ENCODE data around the gene NACA2. TPM values are rescaled to one million over a fixed set of nuclear protein-coding genes. Genes with fewer than 3 reads are reported as not detected.

NACA2 gene
- total RNA-seq, 4 donors from 2014 or later = not detected

DNA sequence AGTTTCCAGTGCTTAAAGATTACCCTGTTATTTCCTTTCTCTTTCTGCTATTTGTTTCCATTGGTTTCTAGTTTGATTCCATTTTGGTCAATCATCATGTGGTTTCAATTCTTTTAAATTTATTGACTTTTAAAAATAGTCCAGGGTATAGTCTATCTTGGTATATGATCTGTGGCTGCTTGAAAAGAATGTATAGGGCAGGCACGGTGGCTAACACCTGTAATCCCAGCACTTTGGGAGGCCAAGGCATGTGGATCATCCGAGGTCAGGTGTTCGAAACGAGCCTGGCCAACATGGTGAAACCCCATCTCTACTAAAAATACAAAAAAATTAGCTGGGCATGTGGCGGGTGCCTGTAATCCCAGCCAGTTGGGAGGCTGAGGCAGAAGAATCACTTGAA, 34.5 kb upstream of the NACA2 start:
- Histone ChIP-seq H3K27ac (no peak overlapping the region), H3K27me3 (peaks cover 0 to 13% (median 0%) of the 10 kb centered on the region in 4 donors), H3K4me1 (no peaks in the 10 kb centered on the region), H3K4me3 (no peak overlapping the region), H3K36me3 (no peaks in the 10 kb centered on the region), H3K9me3 (peaks cover 0 to 3% (median 0%) of the 10 kb centered on the region in 3 donors)
- DNase-seq = no peak
- intact Hi-C loops (cut with DNase I) = no loop called here
- TF ChIP-seq, protein P1, sequence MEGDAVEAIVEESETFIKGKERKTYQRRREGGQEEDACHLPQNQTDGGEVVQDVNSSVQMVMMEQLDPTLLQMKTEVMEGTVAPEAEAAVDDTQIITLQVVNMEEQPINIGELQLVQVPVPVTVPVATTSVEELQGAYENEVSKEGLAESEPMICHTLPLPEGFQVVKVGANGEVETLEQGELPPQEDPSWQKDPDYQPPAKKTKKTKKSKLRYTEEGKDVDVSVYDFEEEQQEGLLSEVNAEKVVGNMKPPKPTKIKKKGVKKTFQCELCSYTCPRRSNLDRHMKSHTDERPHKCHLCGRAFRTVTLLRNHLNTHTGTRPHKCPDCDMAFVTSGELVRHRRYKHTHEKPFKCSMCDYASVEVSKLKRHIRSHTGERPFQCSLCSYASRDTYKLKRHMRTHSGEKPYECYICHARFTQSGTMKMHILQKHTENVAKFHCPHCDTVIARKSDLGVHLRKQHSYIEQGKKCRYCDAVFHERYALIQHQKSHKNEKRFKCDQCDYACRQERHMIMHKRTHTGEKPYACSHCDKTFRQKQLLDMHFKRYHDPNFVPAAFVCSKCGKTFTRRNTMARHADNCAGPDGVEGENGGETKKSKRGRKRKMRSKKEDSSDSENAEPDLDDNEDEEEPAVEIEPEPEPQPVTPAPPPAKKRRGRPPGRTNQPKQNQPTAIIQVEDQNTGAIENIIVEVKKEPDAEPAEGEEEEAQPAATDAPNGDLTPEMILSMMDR (IDR thresholded peaks at IDR 0.05) = no peak
- no peak for TF ChIP-seq POLR2A (IDR thresholded peaks at IDR 0.05)
- WGBS, 2 donors = 71 to 73% methylated on average over 2 to 4 of the region's 5 CpGs

DNA sequence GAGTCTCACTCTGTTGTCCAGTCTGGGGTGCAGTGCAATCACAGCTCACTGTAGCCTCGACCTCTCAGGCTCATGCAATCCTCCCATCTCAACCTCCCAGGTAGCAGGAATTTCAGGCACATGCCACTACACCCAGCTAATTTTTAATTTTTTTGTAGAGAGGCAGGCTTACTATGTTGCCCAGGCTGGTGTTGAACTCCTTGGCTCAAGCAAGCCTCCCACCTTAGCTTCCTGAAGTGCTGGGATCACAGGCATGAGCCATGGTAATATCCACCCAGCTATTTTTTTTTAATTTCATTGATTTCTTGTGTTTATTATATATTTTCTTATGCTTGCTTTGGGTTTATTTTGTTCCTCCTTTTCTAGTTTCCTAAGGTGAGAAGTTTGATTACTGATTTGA, 33.9 kb upstream of the NACA2 start:
- DNase-seq = no peak
- TF ChIP-seq, protein P1 (IDR thresholded peaks at IDR 0.05) = no peak
- TF ChIP-seq POLR2A (IDR thresholded peaks at IDR 0.05) = no peak
- WGBS, 2 donors = 50 to 100% methylated on average over 1 of the region's 1 CpG
- intact Hi-C loops (cut with DNase I) = no loop called here
- no peaks in the 10 kb centered on the region for H3K36me3 ChIP-seq
- no peak overlapping the region for H3K4me3 ChIP-seq
- peaks cover 0 to 8% (median 0%) of the 10 kb centered on the region in 4 donors for H3K27me3 ChIP-seq
- no peak overlapping the region for H3K27ac ChIP-seq
- H3K9me3 ChIP-seq = peaks cover 0 to 9% (median 2%) of the 10 kb centered on the region in 3 donors
- H3K4me1 ChIP-seq = no peaks in the 10 kb centered on the region

DNA sequence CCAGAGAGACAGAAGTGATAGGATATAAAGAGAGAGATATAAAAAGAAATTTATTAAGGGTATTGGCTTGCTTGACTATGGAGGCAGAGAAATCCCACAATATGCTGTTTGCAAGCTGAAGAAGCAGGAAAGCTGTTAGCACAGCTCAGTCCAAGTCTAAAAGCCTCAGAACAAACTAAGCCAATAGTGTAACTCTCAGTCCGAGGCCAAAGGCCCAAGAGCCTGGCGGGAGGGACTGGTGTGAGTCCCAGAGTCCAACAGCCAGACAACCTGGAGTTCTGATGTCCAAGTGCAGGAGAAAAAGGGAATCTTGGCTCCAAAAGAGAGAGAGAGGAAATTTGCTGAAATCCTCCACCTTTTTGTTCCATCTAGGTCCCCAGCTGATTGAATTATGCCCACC, 30.3 kb upstream of the NACA2 start:
- 71 to 88% methylated on average over 2 of the region's 2 CpGs for WGBS, 2 donors
- Histone ChIP-seq H3K27me3 (no peaks in the 10 kb centered on the region), H3K4me1 (no peaks in the 10 kb centered on the region), H3K9me3 (peaks cover 0 to 18% (median 5%) of the 10 kb centered on the region in 3 donors), H3K4me3 (no peak overlapping the region), H3K36me3 (no peaks in the 10 kb centered on the region), H3K27ac (no peak overlapping the region)
- no peak for DNase-seq
- intact Hi-C loops (cut with DNase I) = no loop called here
- TF ChIP-seq, protein P1 (IDR thresholded peaks at IDR 0.05) = no peak
- TF ChIP-seq POLR2A (IDR thresholded peaks at IDR 0.05) = no peak

DNA sequence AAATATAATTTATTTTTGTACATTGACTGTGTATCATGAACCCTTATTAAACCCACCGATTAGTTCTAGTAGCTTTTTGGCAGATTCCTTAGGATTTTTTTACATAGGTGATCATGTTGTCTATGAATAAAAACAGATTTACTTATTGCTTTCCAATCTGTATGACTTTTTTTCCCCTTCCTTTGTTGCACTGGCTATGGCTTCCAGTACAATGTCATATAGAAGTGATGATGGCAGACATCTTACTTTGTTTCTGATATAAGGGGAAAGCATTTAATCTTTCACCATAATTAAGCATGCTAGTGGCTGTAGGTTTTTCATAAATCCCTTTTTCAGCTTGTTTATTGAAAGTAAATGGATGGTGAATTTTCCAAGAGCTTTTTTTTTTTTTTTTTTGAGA, 28.9 kb upstream of the NACA2 start:
- no peak overlapping the region for H3K27ac ChIP-seq
- no peak for DNase-seq
- no peak overlapping the region for H3K4me3 ChIP-seq
- intact Hi-C loops (cut with DNase I) = no loop called here
- peaks cover 0 to 18% (median 5%) of the 10 kb centered on the region in 3 donors for H3K9me3 ChIP-seq
- H3K4me1 ChIP-seq = no peaks in the 10 kb centered on the region
- no peak for TF ChIP-seq POLR2A (IDR thresholded peaks at IDR 0.05)
- TF ChIP-seq, protein P1 (IDR thresholded peaks at IDR 0.05) = no peak
- whole genome bisulfite sequencing, 2 donors = 91 to 100% methylated on average over 1 of the region's 1 CpG
- no peaks in the 10 kb centered on the region for H3K36me3 ChIP-seq
- no peaks in the 10 kb centered on the region for H3K27me3 ChIP-seq

DNA sequence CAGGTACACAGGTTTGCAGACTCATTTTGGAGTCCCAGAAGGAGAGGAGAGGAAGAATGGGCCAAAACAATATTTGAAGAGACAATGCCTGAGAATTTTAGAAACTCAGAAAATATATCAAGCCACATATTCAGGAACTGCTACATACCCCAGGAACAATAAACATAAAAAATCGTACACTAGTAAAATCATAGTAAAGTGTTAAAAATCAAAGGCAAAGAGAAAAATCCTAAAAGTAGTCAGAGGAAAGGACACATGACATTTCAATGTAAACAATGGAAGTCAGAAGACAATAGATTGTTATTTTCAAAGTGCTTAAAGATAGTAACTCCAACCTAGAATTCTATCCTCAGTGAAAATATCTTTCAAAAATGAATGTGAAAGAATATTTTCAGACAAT, 28.5 kb upstream of the NACA2 start:
- no peak overlapping the region for H3K4me3 ChIP-seq
- 70 to 72% methylated on average over 1 of the region's 1 CpG for WGBS, 2 donors
- intact Hi-C loops (cut with DNase I) = no loop called here
- H3K9me3 ChIP-seq = peaks cover 0 to 18% (median 5%) of the 10 kb centered on the region in 3 donors
- H3K4me1 ChIP-seq = no peaks in the 10 kb centered on the region
- DNase-seq = no peak
- H3K27me3 ChIP-seq = no peaks in the 10 kb centered on the region
- TF ChIP-seq, protein P1 (IDR thresholded peaks at IDR 0.05) = no peak
- TF ChIP-seq POLR2A (IDR thresholded peaks at IDR 0.05) = no peak
- H3K27ac ChIP-seq = no peak overlapping the region
- no peaks in the 10 kb centered on the region for H3K36me3 ChIP-seq
